ENCODE results near the gene SFSWAP. TPM values are rescaled to one million over a fixed set of nuclear protein-coding genes. Genes with fewer than 3 reads are reported as not detected.

The SFSWAP gene
- total RNA-seq, 1 experiment from 2014 or later = 48.1 TPM

DNA sequence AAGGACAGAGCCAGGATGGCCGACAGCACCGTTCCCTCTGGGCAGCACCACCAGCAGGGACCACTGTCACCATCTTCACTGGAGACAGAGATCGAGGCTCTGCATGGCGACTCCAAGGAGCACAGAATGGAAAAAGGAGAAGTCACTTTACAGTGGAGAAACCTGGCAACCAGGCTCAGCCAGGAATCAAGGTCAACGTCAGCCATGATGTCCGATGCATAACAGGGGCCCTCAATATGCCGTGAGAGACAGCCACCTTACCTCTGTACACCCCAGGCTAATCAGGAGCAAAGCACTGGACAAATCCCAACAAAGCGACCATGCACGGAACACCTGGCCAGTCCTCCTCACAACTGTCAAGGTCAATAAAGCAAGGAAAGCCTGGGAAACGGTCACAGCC is 20.6 kb upstream of the SFSWAP start:
- no peak overlapping the region for H4K5ac ChIP-seq (ENCODE audit: insufficient read length, low read depth, low read length)
- H3K27me3 ChIP-seq (ENCODE audit: insufficient read depth, low read length) = no peaks in the 10 kb centered on the region
- H3K79me1 ChIP-seq (ENCODE audit: insufficient read depth, low read depth, low read length, poor library complexity, severe bottlenecking) = no peaks in the 10 kb centered on the region
- H3K9ac ChIP-seq (ENCODE audit: extremely low read depth, insufficient read length, low read length) = no peak overlapping the region
- no peak overlapping the region for H3K18ac ChIP-seq (ENCODE audit: insufficient read length, low read depth, low read length)
- H2BK20ac ChIP-seq (ENCODE audit: low read depth, low read length, poor library complexity, severe bottlenecking) = no peak overlapping the region
- no peak overlapping the region for H4K8ac ChIP-seq (replicated peaks; ENCODE audit: insufficient read length, low read depth, low read length)
- H3K4me2 ChIP-seq (ENCODE audit: insufficient read depth, insufficient read length, low read length) = no peak overlapping the region
- no CpG with 5 or more reads among the region's 10 CpGs for WGBS (ENCODE audit: extremely low coverage, insufficient read length, low lambda C conversion rate)
- H3K14ac ChIP-seq (ENCODE audit: insufficient read depth, low read length) = no peak overlapping the region; the same call in 1 of the 2 replicates
- no peak overlapping the region for H2AFZ ChIP-seq (ENCODE audit: low read length)
- DNase-seq = no peak
- peaks cover 16% of the 10 kb centered on the region for H3K27me3 Mint-ChIP-seq (ENCODE audit: low read depth)
- H4K20me1 ChIP-seq (ENCODE audit: control insufficient read depth, insufficient read depth, insufficient read length) = no peaks in the 10 kb centered on the region
- no peak overlapping the region for H2AK5ac ChIP-seq (ENCODE audit: insufficient read length, low read length)
- TF ChIP-seq, protein P1, sequence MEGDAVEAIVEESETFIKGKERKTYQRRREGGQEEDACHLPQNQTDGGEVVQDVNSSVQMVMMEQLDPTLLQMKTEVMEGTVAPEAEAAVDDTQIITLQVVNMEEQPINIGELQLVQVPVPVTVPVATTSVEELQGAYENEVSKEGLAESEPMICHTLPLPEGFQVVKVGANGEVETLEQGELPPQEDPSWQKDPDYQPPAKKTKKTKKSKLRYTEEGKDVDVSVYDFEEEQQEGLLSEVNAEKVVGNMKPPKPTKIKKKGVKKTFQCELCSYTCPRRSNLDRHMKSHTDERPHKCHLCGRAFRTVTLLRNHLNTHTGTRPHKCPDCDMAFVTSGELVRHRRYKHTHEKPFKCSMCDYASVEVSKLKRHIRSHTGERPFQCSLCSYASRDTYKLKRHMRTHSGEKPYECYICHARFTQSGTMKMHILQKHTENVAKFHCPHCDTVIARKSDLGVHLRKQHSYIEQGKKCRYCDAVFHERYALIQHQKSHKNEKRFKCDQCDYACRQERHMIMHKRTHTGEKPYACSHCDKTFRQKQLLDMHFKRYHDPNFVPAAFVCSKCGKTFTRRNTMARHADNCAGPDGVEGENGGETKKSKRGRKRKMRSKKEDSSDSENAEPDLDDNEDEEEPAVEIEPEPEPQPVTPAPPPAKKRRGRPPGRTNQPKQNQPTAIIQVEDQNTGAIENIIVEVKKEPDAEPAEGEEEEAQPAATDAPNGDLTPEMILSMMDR (conservative IDR thresholded peaks at IDR 0.05) = no peak
- H3K9me3 Mint-ChIP-seq = peaks cover 3 to 8% of the 10 kb centered on the region in 2 experiments; a peak in 2 of 5 replicates
- H3K23ac ChIP-seq (ENCODE audit: insufficient read length, low read depth, low read length) = no peak overlapping the region
- no peak overlapping the region for H4K91ac ChIP-seq (ENCODE audit: insufficient read length, low read depth, low read length)
- peaks cover 0 to 8% of the 10 kb centered on the region in 2 experiments; a peak in 2 of 4 replicates for H3K4me1 Mint-ChIP-seq
- H3K27ac Mint-ChIP-seq = no peak overlapping the region
- H3K4me1 ChIP-seq (ENCODE audit: insufficient read depth, low read length) = no peaks in the 10 kb centered on the region
- no peak overlapping the region for H3K4me3 Mint-ChIP-seq
- H3K27ac ChIP-seq (ENCODE audit: insufficient read length, low read depth, low read length) = no peak overlapping the region
- H2BK120ac ChIP-seq (ENCODE audit: low read depth, low read length, poor library complexity, severe bottlenecking) = no peak overlapping the region
- H3K36me3 Mint-ChIP-seq (ENCODE audit: insufficient read depth in 1 of 3, low read depth in 3 of 3) = no peaks in the 10 kb centered on the region; a peak in 1 of 7 replicates
- no peak overlapping the region for H2BK12ac ChIP-seq (ENCODE audit: insufficient read length, low read depth, low read length)
- H3K79me2 ChIP-seq (ENCODE audit: insufficient read depth, low read length) = no peaks in the 10 kb centered on the region
- no peak overlapping the region for H2BK15ac ChIP-seq (ENCODE audit: low read depth, low read length)
- no peak overlapping the region for H3T11ph ChIP-seq (ENCODE audit: low read length)
- H2BK5ac ChIP-seq (ENCODE audit: insufficient read length, low read length) = no peak overlapping the region
- H3K56ac ChIP-seq (ENCODE audit: insufficient read length, low read depth, low read length) = no peak overlapping the region
- no peak overlapping the region for H3K4ac ChIP-seq (ENCODE audit: low read depth, low read length)
- H3K23me2 ChIP-seq (ENCODE audit: insufficient read length, low read depth, low read length, poor library complexity, severe bottlenecking) = no peaks in the 10 kb centered on the region
- H3K9me3 ChIP-seq (ENCODE audit: control insufficient read depth, low read depth, low read length) = no peaks in the 10 kb centered on the region

Measured in H9 (cell line).